ENCODE measurements around the gene NAT10. TPM values are rescaled to one million over a fixed set of nuclear protein-coding genes. Genes with fewer than 3 reads are reported as not detected.

NAT10 gene
- total RNA-seq, 2 donors from 2014 or later = 22.6 to 38.2 TPM

DNA sequence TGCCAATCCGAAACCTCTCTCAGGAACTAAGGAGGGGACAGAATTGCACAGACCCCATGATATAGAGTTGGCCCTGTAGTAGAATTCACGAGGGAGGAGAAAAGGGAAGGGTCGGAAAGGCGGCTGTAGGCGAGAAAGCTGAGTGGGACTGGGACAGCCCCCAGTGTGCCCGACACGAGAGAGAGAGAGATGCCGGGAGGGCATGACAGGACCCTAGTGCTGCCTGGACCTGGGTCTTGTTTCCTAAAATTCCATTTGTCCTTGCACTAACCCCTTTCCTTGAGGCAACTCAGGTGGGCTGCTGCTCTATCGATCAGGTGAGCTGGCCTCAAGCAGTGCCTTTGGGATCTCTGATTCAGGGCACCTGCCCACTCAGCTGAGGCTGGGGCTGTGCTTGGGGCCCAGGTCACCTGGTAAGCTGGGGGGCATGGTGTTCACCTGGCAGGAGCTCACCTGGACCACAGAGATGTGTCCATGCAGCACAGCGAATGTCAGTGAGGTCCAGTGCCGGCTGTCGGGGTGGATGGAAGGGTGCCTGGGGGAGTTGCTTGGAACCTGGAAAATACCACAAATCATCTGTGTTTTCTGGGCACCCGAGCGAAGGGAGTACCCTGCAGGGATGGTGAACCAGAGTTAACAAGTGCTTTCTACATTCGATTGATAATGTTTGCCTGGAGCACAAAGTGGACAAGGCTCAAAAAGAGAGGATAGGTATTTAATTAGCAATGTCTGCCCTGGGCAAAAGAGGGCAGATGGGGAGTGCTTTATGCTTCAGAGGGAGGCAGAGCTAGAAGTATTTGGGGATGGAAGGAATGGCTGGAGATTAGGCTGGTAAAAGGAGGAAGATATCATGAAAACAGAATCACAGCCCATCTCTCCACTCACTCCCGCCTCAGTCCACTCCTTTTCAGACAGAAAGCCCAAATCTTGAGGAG lies 61.6 kb downstream of the NAT10 start:
- no peak for ATAC-seq
- no peak for DNase-seq
- no peaks in the 10 kb centered on the region for H3K36me3 ChIP-seq (replicated peaks in 1 of 2; ENCODE audit: insufficient read depth in 1 of 2, low read depth in 2 of 2)
- 96 to 97% methylated on average over 16 of the region's 16 CpGs for WGBS, 2 donors
- H3K27ac ChIP-seq = no peak overlapping the region
- no peaks in the 10 kb centered on the region for H3K27me3 ChIP-seq
- no peak for TF ChIP-seq POLR2A (IDR thresholded peaks at IDR 0.05)
- TF ChIP-seq, protein P1, sequence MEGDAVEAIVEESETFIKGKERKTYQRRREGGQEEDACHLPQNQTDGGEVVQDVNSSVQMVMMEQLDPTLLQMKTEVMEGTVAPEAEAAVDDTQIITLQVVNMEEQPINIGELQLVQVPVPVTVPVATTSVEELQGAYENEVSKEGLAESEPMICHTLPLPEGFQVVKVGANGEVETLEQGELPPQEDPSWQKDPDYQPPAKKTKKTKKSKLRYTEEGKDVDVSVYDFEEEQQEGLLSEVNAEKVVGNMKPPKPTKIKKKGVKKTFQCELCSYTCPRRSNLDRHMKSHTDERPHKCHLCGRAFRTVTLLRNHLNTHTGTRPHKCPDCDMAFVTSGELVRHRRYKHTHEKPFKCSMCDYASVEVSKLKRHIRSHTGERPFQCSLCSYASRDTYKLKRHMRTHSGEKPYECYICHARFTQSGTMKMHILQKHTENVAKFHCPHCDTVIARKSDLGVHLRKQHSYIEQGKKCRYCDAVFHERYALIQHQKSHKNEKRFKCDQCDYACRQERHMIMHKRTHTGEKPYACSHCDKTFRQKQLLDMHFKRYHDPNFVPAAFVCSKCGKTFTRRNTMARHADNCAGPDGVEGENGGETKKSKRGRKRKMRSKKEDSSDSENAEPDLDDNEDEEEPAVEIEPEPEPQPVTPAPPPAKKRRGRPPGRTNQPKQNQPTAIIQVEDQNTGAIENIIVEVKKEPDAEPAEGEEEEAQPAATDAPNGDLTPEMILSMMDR (IDR thresholded peaks at IDR 0.05) = no peak
- H3K4me3 ChIP-seq = no peak overlapping the region
- intact Hi-C loops (cut with DNase I) = loop anchor here (10.0 kb wide), 1 partner anchor 172 kb away; no protein-coding TSS in a partner anchor
- no peaks in the 10 kb centered on the region for H3K4me1 ChIP-seq
- H3K9me3 ChIP-seq = no peaks in the 10 kb centered on the region

DNA sequence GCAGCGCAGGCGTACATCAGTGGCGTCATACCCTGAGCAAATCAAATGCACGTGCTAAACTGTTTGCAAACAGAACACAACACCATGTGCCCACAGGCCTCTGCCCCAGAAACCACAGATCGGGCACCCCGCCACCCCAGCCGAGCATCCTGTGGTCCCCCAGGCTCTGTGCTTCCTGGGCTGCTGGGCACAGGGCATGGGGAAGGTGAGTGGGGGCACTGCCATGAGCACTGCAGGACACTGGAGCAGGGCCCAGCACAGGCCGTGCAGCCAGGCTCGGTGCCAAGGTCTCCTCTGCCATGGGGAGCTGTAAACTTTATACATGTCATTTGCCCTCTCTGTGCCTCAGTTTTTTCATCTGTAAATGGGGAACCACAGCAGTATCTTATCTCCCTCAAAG lies 62.5 kb downstream of the NAT10 start:
- Histone ChIP-seq H3K36me3 (replicated peaks in 1 of 2; ENCODE audit: insufficient read depth in 1 of 2, low read depth in 2 of 2) (no peaks in the 10 kb centered on the region), H3K4me3 (no peak overlapping the region), H3K27ac (no peak overlapping the region), H3K4me1 (no peaks in the 10 kb centered on the region), H3K9me3 (no peaks in the 10 kb centered on the region), H3K27me3 (no peaks in the 10 kb centered on the region)
- ATAC-seq (no peak), DNase-seq (no peak)
- TF ChIP-seq POLR2A (IDR thresholded peaks at IDR 0.05) = no peak
- TF ChIP-seq, protein P1 (IDR thresholded peaks at IDR 0.05) = no peak
- intact Hi-C loops (cut with DNase I) = loop anchor here (10.0 kb wide), 1 partner anchor 173 kb away; no protein-coding TSS in a partner anchor
- 82 to 95% methylated on average over 7 to 9 of the region's 9 CpGs for WGBS, 2 donors

DNA sequence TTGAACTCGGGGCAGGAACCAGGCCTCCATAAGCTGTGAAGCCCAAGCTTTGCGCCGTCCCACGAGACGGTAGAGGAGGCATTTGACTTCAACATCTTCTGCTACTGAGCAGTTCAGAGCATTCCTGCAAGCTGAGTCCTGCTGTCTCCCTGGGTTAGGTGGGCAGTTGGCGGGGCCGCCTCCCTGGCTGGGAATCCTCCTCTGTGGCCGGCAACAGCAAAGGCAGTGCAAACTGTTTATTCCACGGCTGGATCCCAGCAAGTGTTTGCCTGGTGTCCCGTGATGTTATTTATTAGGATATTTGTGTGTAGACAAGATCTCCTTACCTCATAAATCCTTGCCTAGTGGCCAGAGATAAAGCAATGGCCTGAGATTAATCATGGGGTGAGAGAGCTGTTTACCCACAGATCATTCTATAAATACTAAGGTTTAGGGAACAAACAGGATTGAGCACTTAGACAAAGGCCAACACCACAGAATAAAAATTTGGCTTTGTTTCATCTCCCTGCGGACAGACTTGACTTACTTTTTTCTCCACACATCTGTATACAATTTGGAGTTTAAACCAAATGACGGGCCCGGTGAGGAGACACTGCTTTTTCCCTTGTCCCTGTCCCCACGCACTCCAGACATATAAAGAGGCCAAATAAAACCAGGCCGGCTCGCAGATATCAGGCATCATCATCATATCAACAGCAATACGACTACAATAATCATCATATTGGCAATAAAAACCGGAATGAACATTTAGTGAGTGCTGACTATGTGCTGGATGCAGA lies 63.4 kb downstream of the NAT10 start:
- TF ChIP-seq, protein P1 (IDR thresholded peaks at IDR 0.05) = no peak
- no peak for TF ChIP-seq POLR2A (IDR thresholded peaks at IDR 0.05)
- Histone ChIP-seq H3K4me3 (no peak overlapping the region), H3K9me3 (no peaks in the 10 kb centered on the region), H3K27ac (no peak overlapping the region), H3K4me1 (peaks cover 3% of the 10 kb centered on the region), H3K27me3 (no peaks in the 10 kb centered on the region), H3K36me3 (replicated peaks in 1 of 2; ENCODE audit: insufficient read depth in 1 of 2, low read depth in 2 of 2) (no peaks in the 10 kb centered on the region)
- intact Hi-C loops (cut with DNase I) = loop anchor here (10.0 kb wide), 1 partner anchor 174 kb away; no protein-coding TSS in a partner anchor
- DNase-seq (no peak), ATAC-seq (no peak)
- 79% methylated on average over 18 of the region's 18 CpGs for WGBS, 2 donors

DNA sequence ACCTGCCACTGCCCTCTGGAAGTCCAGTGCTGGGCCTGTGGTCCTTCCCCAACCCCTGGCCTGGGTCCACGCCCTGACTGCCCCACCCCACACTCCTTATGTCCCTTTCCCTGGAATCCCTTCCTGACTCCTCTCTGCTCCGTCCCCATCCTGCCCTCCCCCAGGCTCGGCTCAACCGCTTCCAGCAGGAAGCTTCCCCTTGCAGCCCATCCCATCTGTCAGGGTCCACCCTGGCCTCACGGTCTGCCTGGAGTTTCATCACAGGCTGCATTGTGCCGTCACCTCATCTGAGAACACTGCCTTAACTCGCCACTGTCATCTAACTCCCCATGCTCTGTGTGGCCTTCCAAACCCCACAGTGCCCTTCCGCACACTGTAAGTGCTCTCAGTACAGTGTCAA lies 64.3 kb downstream of the NAT10 start:
- ATAC-seq = no peak

More for the DNA sequence above, 64.3 kb downstream of the NAT10 start:
- Histone ChIP-seq H3K27ac (no peak overlapping the region), H3K4me3 (no peak overlapping the region), H3K9me3 (no peaks in the 10 kb centered on the region), H3K36me3 (replicated peaks in 1 of 2; ENCODE audit: insufficient read depth in 1 of 2, low read depth in 2 of 2) (no peaks in the 10 kb centered on the region), H3K27me3 (no peaks in the 10 kb centered on the region), H3K4me1 (peaks cover 12% of the 10 kb centered on the region)
- intact Hi-C loops (cut with DNase I) = loop anchor here (2.0 to 10.0 kb wide), 3 partner anchors 175 to 325 kb away; no protein-coding TSS in a partner anchor
- TF ChIP-seq, protein P1 (IDR thresholded peaks at IDR 0.05) = no peak
- 74 to 80% methylated on average over 8 of the region's 8 CpGs for WGBS, 2 donors
- DNase-seq = no peak
